Loucy (cell line): Measurements from ENCODE around the gene POLD4.

Experiments
- H2AFZ ChIP-seq: fragments of 200-600 bp; sonication (generic); 2 replicates; pipeline ENCODE4 v1.6.0; 2016; ENCODE audit warnings: antibody characterized with exemption, mild to moderate bottlenecking, low read length, moderate library complexity
- H3F3A ChIP-seq: fragments of 200-600 bp; 2 replicates; pipeline ENCODE4 v1.6.0; 2016; ENCODE audit warnings: antibody characterized with exemption, low read depth, mild to moderate bottlenecking
- H3K27me3 ChIP-seq: fragments of 200-600 bp; sonication (generic); 2 replicates; pipeline ENCODE4 v1.6.1; 2014; ENCODE audit warnings: low read length, mild to moderate bottlenecking; ENCODE audit not compliant: insufficient read depth, poor library complexity, severe bottlenecking
- H3K36me3 ChIP-seq: fragments of 200-600 bp; sonication (generic); 2 replicates; pipeline ENCODE4 v1.6.1; 2016; ENCODE audit warnings: low read length; ENCODE audit not compliant: insufficient read depth
- H3K4me1 ChIP-seq: fragments of 200-600 bp; sonication (generic); 2 replicates; pipeline ENCODE4 v1.5.1; 2014; ENCODE audit warnings: low read length, mild to moderate bottlenecking; ENCODE audit not compliant: insufficient read depth, poor library complexity, severe bottlenecking
- H3K4me2 ChIP-seq: fragments of 200-600 bp; sonication (generic); 2 replicates; pipeline ENCODE4 v1.6.0; 2014; ENCODE audit warnings: antibody characterized with exemption, low read length, low read depth, mild to moderate bottlenecking; ENCODE audit not compliant: poor library complexity, severe bottlenecking
- H3K4me3 ChIP-seq: fragments of 200-600 bp; sonication (generic); 2 replicates; pipeline ENCODE4 v1.5.1; 2014; ENCODE audit warnings: low read length, mild to moderate bottlenecking, mixed read lengths; ENCODE audit not compliant: poor library complexity, severe bottlenecking
- H3K79me2 ChIP-seq: fragments of 200-600 bp; sonication (generic); 2 replicates; pipeline ENCODE4 v1.6.1; 2014; ENCODE audit warnings: low read length; ENCODE audit not compliant: insufficient read depth
- H3K9ac ChIP-seq: fragments of 200-600 bp; sonication (generic); 2 replicates; pipeline ENCODE4 v1.6.0; 2014; ENCODE audit warnings: mild to moderate bottlenecking, low read depth, low read length, moderate library complexity; ENCODE audit not compliant: poor library complexity, severe bottlenecking
- H3K9me2 ChIP-seq: fragments of 200-600 bp; sonication (generic); replicated peaks from 2 replicates; pipeline ENCODE4 v1.6.1; 2016; ENCODE audit warnings: low read depth, low read length, mixed read lengths
- H3K9me3 ChIP-seq: fragments of 200-600 bp; sonication (generic); 2 replicates; pipeline ENCODE4 v1.6.1; 2014; ENCODE audit warnings: mild to moderate bottlenecking, antibody characterized with exemption, low read length, low read depth; ENCODE audit not compliant: insufficient read depth
- H4K20me1 ChIP-seq: fragments of 200-600 bp; sonication (generic); 2 replicates; pipeline ENCODE4 v1.6.0; 2014; ENCODE audit warnings: antibody characterized with exemption, low read length, mild to moderate bottlenecking; ENCODE audit not compliant: insufficient read depth, poor library complexity, severe bottlenecking
- CTCF ChIP-seq: fragments of 200-600 bp; sonication (generic); conservative IDR thresholded peaks from 2 replicates; pipeline ENCODE4 v1.5.1; 2014; ENCODE audit warnings: mild to moderate bottlenecking, antibody characterized with exemption, low read length
- EZH2phosphoT487 ChIP-seq: fragments of 200-600 bp; IDR thresholded peaks from 2 replicates; pipeline ENCODE4 v1.6.1; 2018; ENCODE audit warnings: antibody characterized with exemption, mild to moderate bottlenecking, moderate library complexity, borderline replicate concordance

POLD4 gene

GRCh38 chr11:67390947-67391303 is 37.6 kb upstream of the POLD4 start:
- Histone ChIP-seq H3K4me1 (peaks cover 20% of the 10 kb centered on the region), H4K20me1 (peaks cover 15% of the 10 kb centered on the region), H3K79me2 (peaks cover 50% of the 10 kb centered on the region; the same call in 1 of the 2 replicates), H3F3A (peaks cover 3% of the 10 kb centered on the region; the same call in 1 of the 2 replicates), H3K4me3 (peak overlapping the region; percentile 97), H3K27me3 (no peaks in the 10 kb centered on the region), H3K9me2 (no peaks in the 10 kb centered on the region), H3K9me3 (no peaks in the 10 kb centered on the region), H3K36me3 (no peaks in the 10 kb centered on the region; the same call in 1 of the 2 replicates), H2AFZ (peak overlapping the region; percentile 82), H3K4me2 (peak overlapping the region; percentile 98), H3K9ac (peak overlapping the region; percentile 91)
- TF ChIP-seq CTCF = no peak
- TF ChIP-seq EZH2phosphoT487 = no peak

- Histone ChIP-seq H3K27me3 (no peaks in the 10 kb centered on the region), H3K36me3 (no peaks in the 10 kb centered on the region), H2AFZ (no peak overlapping the region), H4K20me1 (peaks cover 12% of the 10 kb centered on the region), H3K4me2 (no peak overlapping the region), H3K4me1 (peaks cover 20% of the 10 kb centered on the region), H3K79me2 (peaks cover 42% of the 10 kb centered on the region; the same call in 1 of the 2 replicates), H3K4me3 (no peak overlapping the region), H3K9me2 (no peaks in the 10 kb centered on the region), H3K9ac (no peak overlapping the region), H3F3A (peaks cover 3% of the 10 kb centered on the region; the same call in 1 of the 2 replicates), H3K9me3 (no peaks in the 10 kb centered on the region)
- TF ChIP-seq EZH2phosphoT487 = no peak
- TF ChIP-seq CTCF = peak; percentile 84
These were observed 36.1 kb upstream of the POLD4 start for GRCh38 chr11:67389477-67389876.

GRCh38 chr11:67387518-67387917 is 34.2 kb upstream of the POLD4 start:
- H3K9me2 ChIP-seq = no peaks in the 10 kb centered on the region
- peaks cover 24% of the 10 kb centered on the region; the same call in 1 of the 2 replicates for H3K79me2 ChIP-seq
- no peaks in the 10 kb centered on the region for H3K27me3 ChIP-seq
- H2AFZ ChIP-seq = no peak overlapping the region
- no peak overlapping the region for H3K4me2 ChIP-seq
- H3K9me3 ChIP-seq = no peaks in the 10 kb centered on the region
- H3K9ac ChIP-seq = no peak overlapping the region
- TF ChIP-seq CTCF (no peak), EZH2phosphoT487 (no peak)
- peaks cover 8% of the 10 kb centered on the region for H4K20me1 ChIP-seq
- peaks cover 3% of the 10 kb centered on the region; the same call in 1 of the 2 replicates for H3F3A ChIP-seq
- peaks cover 14% of the 10 kb centered on the region for H3K4me1 ChIP-seq
- H3K4me3 ChIP-seq = no peak overlapping the region
- no peaks in the 10 kb centered on the region for H3K36me3 ChIP-seq
